NT2/D1 (cell line): ENCODE results near the gene IGHMBP2.

Experiments
- YY1 ChIP-seq: IDR thresholded peaks from 2 replicates; pipeline ENCODE4 v1.6.1; 2011; ENCODE audit not compliant: insufficient read length, insufficient read depth
- ZNF274 ChIP-seq: IDR thresholded peaks from 2 replicates; pipeline ENCODE4 v1.6.1; 2011; ENCODE audit warnings: mild to moderate bottlenecking, low read depth, low read length

- TF ChIP-seq ZNF274 (no peak), YY1 (no peak)
Observed at GRCh38 chr11:68958211-68958610, 54.5 kb downstream of the IGHMBP2 start.
